Epidermal melanocyte (primary cell): ENCODE results near the gene SOHLH1.
"Not testable (repeated sequence)": the region's sequence is repeated elsewhere in the genome, so short reads cannot be mapped to it uniquely, and the experiment has no call there.

Source experiments
- DNase-seq: peaks from one replicate; pipeline ENCODE4 v3.0.0; 2011; ENCODE audit warnings: low spot score; ENCODE audit not compliant: insufficient read length

Gene SOHLH1

DNA sequence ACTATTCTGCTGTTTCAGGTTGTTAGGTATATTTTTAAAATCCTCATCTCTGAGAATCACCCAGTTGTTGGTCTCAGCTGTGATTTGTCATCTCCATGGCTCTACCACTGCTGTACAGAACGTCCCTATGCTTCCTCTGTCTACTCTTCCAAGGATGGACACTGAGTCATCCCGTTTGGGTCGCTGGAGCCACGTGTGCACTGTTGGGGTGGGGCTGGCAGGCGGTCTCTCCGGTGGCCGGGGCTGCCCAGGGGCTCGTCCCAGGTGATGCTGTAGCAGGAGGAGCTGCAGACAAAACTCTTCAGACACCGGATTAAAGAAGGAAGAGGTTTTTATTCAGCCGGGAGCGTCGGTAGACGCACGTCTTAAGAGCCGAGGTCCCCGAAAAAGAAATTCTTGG, 19.2 kb downstream of the SOHLH1 start:
- no peak for DNase-seq

DNA sequence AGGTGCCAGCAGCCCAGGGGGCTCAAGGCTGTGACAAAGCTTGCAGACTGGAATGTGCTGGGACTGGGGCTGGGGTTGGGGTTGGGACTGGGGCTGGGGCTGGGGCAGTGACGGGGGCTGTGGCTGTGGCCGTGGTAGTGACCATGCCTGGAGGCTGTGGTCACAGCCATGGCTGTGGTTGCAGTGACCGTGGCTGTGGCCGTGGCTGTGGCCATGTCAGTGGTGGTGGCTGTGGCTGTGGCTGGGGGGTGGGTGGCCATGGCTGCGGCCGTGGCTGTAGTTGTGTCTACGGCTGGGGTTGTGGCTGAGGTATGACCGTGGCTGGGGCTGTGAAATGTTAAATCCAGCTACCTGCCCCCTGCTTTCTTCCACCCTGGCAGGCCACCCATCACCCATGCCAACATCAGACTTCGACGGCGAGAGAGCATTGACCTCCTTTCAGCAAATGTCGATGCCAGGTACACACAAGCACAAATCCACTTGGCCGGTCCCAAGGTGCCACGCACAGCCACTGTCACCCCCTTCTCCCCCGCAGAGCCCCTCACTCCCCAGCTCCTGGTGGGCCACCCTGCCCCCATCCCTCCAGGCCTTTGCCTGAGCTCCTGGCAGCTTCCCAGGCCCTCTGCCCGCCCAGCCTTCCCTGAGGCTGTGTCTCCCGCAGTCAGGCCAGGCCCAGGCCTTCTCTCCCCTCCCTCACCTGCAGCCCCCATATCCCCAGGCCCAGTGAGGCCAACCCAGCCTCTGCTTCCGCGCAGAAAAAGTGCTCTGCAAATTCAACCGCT, 20.9 kb downstream of the SOHLH1 start:
- DNase-seq = no peak

DNA sequence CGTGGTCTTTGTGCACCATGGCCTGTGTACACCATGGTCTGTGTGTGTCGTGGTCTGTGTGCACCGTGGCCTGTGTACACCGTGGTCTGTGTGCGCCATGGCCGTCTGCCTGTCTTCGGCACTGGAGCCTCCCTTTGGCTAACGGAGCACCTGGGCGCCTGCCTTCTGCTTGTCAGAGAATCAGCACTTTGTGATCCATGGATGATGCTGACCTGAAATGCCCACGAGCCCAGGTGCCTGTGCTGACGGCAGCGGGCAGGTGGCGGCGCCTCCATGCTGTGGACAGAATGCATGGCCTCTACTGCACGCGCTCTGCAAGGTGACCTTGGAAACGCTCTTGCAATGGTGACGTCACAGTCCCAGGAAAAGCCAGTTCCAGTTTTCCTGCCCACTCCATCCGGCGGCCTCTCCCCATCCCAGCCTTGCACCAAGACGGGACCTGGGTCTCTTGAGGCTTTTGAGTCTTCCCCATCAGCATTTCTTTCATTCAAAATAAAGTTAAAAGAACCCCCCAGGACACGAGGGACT, 21.6 kb downstream of the SOHLH1 start:
- no peak for DNase-seq

DNA sequence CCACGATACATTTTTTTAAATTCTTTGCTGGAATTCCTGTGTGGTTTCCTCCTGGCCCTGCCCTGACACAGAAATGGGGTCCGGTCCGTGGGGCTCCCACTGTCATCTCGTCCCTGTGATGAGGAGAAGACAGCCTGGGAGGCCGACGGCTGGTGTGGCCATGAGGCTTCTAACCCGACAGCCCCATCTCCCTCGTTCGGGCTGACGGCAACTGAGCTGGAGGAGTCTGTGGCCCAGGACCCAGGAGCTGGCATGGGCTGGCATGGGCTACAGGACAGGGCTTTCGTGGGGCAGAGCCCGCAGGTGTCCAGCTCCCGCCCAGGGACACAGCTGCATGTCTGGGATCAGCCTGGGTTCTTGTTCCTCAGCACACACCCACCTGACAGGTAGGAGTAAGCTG, 22.4 kb downstream of the SOHLH1 start:
- DNase-seq = no peak

DNA sequence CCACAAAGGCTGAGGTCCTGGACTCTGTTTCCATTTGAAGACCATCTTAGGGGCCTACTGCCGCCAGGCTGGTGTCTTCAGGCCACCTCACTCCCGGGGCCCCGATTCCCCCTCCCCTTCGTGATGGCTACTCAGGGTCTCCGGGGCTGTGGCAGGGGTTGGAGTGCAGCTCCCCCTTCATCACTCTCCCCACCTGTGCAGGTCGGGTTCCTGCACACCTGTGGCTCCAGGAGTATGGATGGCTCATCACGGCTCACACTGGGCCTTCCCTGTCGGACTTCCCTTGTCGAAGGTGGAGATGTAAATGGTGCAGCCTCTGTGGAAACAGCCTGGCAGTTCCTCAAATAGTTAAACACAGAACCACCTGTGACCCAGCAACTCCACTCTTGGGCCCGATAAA, 24.3 kb downstream of the SOHLH1 start:
- DNase-seq = no peak

DNA sequence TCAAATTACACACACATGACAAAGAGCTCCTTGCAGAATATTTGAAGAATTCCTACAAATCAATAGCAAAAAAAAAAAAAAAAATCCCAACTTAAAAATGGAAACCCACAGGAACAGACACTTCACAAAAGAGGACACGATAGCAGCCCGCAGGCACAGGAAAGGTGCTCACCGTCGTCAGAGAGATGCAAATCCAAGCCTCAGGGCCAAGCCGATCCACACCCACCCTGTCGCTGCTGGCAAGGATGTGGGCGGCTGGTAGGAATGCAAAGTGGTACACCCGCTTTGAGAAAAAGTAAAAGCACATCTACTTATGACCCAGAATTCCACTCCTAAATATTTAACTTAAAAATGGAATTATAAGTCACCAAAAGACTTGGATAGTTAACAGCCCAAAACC, 25.3 kb downstream of the SOHLH1 start:
- no peak for DNase-seq

DNA sequence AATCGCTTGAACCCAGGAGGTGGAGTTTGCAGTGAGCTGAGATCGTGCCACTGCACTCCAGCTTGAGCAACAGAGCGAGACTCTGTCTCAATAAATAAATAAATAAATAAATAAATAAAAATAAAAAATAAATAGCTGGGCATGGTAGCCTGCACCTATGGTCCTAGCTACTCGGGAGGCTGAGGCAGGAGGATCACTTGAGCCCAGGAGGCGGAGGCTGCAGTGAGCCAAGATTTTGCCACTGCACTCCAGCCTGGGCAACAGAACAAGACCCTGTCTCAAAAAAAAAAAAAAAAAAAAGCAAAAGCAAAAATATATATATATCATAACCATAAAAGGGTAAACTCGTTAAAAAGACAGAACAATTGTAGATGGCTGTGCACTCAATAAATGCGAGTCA, 26.5 kb downstream of the SOHLH1 start:
- not testable (repeated sequence) for DNase-seq

DNA sequence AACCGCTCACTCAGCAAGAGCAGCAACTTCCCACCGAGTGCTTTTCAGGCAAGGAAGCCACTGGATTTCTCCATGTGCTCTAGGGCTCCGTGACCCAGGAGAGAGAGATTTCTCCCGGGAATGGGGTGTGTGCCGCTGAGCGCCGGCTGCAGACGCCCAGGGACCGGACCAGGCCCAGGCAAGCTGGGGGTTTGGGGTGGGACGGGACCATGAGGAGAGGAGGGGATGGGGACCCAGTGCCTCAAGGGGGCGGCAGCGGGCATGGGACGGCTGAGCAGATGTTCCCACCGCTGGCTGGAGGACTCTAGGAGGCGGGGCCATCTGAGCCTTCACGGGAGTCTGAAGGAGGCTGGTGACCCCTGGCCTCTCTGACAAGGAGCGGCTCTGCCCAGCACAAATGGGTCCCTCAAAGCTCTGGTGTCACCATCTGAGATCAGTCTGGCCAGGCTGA, 27.7 kb downstream of the SOHLH1 start:
- no peak for DNase-seq

DNA sequence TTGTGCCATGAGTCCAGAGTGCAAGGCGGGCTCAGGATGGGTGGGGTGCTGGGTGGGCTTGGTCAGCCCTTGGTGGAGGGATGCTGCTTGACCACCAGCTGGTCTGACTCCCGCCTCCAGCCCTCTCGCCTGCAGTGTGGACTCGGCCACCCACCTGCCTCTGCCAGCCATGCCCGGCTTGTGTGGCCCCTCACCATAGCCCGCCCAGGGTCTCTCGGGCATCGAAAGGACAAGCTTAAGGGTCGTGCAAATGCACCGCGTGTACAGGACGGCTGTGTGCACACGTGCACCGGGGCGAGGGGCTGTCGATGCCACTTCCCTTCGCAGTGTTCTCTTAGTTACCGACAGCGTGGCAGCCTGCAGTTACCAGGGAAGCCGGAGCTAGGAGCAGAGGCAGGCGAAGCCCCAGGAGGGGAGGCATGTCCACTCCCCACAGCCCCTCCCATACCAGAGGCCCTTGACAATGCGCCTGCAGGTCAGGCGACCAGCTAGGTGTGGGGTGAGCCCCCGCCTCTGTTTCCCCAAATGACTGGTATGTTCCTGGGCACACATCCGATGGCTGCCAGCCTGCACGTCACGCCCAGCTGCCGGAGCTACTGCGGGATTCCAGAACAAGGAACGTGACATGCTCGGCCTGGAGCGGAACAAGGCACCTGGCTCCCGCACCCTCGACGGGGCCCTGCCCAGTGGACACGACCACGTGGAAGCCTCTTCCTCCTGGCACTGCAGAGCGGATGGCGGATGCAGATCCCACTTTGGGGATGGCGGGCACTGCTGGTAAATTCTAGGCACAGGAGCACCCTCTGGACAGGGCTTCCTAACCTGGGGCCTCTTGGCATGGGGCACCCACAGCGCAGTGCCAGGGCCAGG, 28.3 kb downstream of the SOHLH1 start:
- DNase-seq = no peak

DNA sequence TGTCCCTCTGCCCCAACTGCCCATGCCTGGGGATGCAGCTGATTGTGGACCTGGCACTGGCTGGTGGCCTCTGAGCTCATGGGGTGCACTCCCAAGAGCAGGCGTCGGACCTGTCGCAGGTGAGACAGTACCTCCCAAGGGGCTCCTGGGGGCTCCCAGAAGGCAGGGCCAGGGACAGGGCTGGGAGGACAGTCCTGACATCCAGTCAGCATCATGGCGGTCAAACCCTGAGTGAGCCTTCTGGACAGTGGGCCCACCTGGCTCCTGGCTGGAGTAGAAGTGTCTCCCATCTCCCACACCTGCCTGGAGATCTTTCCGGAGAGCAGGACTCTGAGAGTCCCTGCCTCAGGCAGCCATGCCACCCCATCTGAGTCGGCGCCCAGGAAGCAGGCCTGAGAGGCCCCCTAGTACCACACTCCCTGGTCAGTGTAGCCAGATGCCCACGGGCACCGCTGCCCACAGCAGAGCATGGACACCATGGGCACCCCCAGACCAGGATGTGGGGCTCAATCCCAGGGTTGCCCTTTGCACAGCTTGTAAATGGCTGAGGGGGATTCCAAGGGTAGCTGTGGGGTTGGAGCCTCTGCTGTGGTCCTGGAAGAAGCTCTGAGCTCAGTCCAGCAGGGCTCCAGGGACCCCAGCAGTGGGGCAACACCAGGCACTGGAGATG, 29.5 kb downstream of the SOHLH1 start:
- no peak for DNase-seq

DNA sequence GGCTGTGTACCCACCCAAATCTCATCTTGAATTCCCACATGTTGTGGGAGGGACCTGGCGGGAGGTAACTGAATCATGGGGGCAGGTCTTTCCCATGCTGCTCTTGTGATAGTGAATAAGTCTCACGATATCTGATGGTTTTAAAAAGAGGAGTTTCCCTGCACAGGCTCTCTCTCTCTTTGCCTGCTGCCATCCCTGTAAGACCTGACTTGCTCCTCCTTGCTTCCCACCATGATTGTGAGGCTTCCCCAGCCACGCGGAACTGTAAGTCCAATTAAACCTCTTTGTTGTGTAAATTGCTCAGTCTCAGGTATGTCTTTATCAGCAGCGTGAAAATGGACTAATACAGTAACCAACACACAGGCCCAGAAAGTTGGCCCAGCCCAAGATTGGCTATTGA, 30.3 kb downstream of the SOHLH1 start:
- not testable (repeated sequence) for DNase-seq

DNA sequence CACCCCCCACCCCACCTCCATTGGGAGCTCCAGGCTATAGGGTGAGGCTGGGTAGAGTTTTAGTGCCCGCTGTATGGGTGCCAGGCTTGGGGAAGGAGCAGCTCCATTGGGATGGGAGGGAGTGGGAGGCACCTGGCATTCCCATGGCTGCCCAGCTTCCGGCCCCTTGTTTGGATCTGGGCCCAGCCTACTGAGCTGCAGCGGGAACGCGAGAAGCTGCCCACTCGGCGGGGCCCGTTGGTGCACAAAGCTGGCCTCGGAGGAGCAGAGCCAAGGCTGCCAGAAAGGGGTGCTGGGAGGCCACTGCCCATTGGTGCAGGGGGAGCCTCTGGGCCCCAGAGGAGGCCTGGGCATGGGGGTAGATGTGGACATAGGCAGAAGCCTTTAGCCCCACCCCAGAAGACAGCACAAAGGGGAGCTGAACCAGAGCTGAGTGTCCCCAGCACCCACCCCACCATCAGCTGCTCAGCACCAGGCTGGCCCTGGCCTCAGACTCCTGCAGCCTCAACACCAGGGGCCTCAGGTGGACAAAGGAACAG, 31.7 kb downstream of the SOHLH1 start:
- DNase-seq = no peak

DNA sequence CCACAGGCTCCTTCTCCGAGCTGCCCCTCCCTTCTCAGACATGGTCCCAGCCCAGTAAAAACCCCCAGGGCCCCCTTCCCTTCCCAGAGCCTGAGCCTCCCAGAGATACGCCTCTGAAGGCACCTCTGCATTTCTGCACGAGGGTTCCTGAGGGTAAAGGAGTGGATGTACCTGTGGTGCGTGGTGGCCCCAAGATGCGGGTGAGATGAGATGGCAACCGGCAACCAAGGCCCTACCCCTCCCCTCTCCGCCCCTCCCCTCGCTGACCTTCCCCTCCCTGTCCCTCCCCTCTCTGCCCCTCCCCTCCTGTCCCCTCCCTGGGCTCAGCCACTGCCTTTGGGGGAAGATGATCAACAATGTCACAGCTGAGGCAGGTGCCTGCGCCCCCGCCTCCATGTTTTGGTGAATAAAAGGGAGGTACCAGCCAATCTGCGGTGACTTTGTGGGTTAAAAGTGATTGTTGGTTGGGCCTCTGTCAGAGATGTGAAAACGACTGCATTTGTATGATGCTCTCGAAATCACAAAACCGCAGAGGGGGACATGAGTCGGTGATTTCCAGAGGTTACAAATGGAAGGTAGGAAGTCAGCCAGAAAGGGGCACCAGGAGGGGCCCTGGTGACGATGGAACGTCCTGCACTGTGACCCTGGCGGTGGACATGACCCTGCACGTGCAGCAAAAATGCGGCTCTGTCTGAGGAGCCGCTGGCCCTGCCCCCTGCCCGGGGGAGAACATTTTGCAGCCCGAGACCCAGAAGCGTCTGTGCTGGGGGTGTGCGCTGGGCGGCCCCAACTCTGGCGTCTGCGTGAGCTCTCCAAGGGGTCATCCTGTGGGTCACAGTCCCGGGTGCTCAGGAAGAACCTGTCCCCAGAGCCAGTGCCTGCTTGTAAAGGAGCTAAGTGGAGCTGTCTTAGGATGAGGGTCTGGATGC, 32.5 kb downstream of the SOHLH1 start:
- DNase-seq = no peak

DNA sequence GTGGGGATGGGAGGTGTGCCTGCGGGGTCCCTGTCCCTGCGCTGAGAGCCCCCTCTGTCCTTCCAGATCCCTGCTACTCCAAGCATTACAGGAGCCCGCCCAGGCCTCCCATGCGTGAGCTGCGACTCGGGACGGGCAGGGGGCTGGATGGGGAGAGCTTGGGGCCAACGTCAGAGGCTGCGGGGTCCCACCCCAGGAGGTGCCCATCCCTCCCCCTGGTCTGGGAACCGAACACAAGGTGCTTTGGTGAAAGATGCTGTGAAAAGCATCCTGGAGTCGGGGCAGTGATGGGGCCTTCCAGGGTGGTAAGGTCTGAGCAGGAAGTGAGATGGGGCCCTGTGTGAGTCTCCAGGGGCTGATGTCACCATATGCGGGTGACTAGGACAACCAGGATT, 33.5 kb downstream of the SOHLH1 start:
- no peak for DNase-seq

DNA sequence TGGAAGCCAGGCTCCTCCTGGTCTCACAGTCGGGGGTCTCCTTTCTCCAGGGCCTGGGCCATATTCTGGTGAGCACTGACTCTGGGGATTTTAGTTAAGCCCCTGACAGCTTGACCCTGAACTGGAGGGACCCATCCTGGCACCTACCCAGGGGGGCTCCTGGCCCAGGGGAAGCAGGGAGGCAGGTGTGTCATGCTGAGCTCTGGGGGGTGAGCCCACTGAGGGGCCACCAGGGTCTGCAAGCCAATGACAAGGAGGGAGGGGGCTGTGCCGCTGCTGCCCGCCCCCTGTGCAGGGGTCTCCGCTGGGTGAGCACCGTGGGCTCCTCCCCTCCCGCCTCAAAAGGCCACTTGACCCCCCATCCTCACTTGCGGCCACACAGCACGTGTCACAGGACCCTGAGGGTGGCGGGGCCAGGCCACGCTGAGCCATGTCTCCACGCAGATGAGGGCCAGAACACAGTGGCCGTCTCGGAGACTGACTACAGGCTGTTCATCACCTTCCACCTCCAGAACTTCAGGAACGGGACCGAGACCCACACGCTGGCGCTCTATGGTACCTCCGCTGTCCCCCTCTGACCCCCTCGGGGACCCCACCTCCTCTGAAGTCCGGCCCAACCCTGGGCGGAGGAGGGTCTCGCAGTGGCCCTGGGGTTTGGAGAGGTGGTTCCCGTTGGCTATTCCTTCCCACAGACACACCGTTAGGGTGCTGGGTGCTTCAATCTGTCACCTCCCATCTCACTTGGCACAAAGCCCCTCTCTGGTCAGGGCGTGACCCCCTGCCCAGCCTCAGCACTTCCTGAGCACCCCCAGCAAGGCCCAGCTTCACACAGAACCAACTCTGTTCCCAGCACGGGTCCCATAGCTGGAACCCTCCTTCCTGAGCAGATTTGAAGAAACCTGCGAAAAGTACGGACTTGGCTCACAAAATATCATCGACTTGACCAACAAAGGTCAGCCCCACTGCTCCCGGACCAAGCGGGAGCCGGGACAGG, 34.2 kb downstream of the SOHLH1 start:
- DNase-seq = no peak

DNA sequence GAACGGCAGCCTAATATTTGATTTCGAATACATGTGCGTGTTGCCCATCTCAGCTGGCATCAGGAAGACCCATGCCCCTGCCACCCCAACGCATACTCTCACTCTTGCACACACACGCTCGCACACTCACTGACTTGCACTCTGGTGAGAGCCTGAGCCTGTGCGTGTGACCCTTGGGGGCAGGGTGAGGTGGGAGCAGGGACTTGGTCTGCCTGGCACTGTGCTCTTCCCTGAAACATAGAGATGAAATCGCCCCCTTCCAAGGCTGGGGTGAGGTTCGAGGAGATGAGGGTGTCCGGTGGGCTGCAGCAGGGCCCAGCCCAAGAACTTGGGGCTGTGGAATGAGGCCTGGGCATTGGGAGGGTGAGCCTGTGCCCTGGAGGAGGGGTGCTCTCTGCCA, 35.0 kb downstream of the SOHLH1 start:
- no peak for DNase-seq

DNA sequence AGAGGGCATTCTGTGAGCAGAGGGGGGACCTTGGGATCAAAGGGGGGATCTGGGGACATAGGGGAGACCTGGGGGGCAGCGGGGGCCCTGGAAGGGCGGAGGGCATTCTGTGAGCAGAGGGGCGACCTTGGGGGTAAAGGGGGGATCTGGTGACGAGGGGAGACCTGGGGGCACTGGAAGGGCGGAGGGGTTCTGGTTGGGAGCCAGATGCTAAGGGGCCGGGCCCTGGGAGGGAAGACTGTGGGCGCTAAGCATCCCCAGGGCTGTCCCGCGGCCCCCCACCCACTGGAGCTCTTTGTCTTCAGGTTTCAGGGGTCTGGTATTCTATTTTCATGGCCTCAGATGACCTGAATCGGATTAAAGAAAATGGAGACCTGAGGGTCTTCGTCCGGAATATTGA, 35.4 kb downstream of the SOHLH1 start:
- DNase-seq = no peak

DNA sequence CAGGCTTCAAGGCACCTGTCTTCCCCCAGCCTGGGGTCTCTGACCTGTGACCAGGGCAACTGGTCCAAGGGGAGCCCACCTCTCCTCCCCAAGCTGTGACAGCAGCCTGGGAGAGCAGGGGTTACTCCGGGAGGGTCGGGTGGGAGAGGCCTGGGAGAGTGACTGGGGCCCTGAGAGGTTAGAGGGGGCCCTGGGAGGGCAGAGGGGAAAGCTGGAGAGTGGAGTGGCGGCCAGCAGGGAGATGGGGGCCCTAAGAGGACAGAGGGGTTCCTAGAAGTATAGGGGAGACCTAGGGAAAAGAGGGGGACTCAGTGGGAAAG, 35.9 kb downstream of the SOHLH1 start:
- DNase-seq = no peak

DNA sequence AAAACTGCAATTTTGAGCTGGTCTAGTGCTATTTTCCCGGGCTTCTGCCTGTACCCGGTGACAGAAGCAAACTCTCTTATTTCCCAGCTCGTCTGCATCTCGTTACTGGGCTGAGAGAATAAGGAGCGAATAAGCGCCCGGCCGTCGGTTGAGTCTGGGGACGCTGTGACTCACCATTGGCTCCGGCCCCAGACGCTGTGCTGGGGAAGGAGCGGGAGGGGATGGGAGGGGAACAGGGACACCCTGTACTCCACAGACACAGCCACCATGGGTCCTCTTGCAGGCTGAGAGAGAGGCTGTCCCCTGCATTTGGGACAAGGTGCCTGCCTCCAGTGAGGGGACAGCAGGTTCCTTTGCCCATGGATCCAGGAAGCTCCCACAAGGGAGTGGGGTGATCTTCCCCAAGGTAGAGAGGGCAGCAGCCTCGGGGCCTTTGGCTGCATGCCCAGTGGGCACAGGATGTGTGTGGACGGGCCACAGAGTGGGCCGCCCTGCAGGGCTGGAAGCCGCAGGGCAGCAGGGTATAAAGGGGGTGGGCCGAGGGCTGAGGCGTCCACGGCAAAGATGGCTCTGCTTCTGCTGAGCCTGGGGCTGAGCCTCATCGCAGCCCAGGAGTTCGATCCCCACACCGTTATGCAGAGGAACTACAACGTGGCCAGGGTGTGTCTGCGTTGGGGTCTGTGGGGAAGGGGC, 36.4 kb downstream of the SOHLH1 start, which contains the start of gene LCN9:
Gene LCN9 (plus strand): TSS at position 552 of the 693 bp plus-strand sequence. CDS start 13 bp downstream, at position 565.
- DNase-seq = no peak
